Glutamatergic neuron (in vitro differentiated cells): ENCODE data around the gene LIPK. TPM values are rescaled to one million over a fixed set of nuclear protein-coding genes. Genes with fewer than 3 reads are reported as not detected.
"Not testable (repeated sequence)": the region's sequence is repeated elsewhere in the genome, so short reads cannot be mapped to it uniquely, and the experiment has no call there.

Experiments used
- DNase-seq: peaks from one replicate; pipeline ENCODE4 v3.0.0; 2022
- H3K27ac Mint-ChIP-seq: one replicate; pipeline ENCODE4 v1.8.0; 2020; ENCODE audit warnings: mild to moderate bottlenecking, mixed read lengths, inconsistent platforms; ENCODE audit not compliant: unreplicated experiment
- H3K27me3 Mint-ChIP-seq: one replicate; pipeline ENCODE4 v1.8.0; 2020; ENCODE audit warnings: mild to moderate bottlenecking, moderate library complexity, mixed read lengths, inconsistent platforms; ENCODE audit not compliant: unreplicated experiment
- H3K36me3 Mint-ChIP-seq: one replicate; pipeline ENCODE4 v1.8.0; 2020; ENCODE audit warnings: mild to moderate bottlenecking, mixed read lengths, inconsistent platforms; ENCODE audit not compliant: unreplicated experiment
- H3K4me1 Mint-ChIP-seq: one replicate; pipeline ENCODE4 v1.8.0; 2020; ENCODE audit warnings: mild to moderate bottlenecking, low read depth, mixed read lengths, inconsistent platforms; ENCODE audit not compliant: unreplicated experiment
- H3K4me3 Mint-ChIP-seq: one replicate; pipeline ENCODE4 v1.8.0; 2020; ENCODE audit warnings: mild to moderate bottlenecking, mixed read lengths, inconsistent platforms; ENCODE audit not compliant: unreplicated experiment
- H3K9me3 Mint-ChIP-seq: one replicate; pipeline ENCODE4 v1.8.0; 2020; ENCODE audit warnings: mild to moderate bottlenecking, moderate library complexity, mixed read lengths, inconsistent platforms; ENCODE audit not compliant: unreplicated experiment
- CTCF ChIP-seq: fragments of 200-600 bp; sonication (generic); IDR thresholded peaks from one replicate; pipeline ENCODE4 v1.5.0; 2021; ENCODE audit not compliant: partially characterized antibody, unreplicated experiment
- total RNA-seq: library from RNA; stranded (reverse); fragmentation: NEBNext Ultra II Directional; extraction: Animal tissue kit (Norgen Biotek cat#: 25700); gene quantifications from one replicate; pipeline ENCODE4 v1.2.1, GENCODE V29; 2021; ENCODE audit not compliant: unreplicated experiment

LIPK gene
- total RNA-seq, 1 donor from 2014 or later = not detected

- Mint-ChIP-seq H3K9me3 (no peaks in the 10 kb centered on the region), H3K4me3 (no peak overlapping the region), H3K27me3 (no peaks in the 10 kb centered on the region), H3K27ac (no peak overlapping the region), H3K4me1 (peaks cover 6% of the 10 kb centered on the region), H3K36me3 (no peaks in the 10 kb centered on the region)
- no peak for TF ChIP-seq CTCF
- DNase-seq = no peak
Measured at GRCh38 chr10:88661577-88661976, 44.5 kb upstream of the LIPK start.

GRCh38 chr10:88663153-88663552 lies 42.9 kb upstream of the LIPK start:
- H3K4me3 Mint-ChIP-seq, DNase-seq, H3K27me3 Mint-ChIP-seq, H3K4me1 Mint-ChIP-seq, H3K27ac Mint-ChIP-seq, H3K36me3 Mint-ChIP-seq, H3K9me3 Mint-ChIP-seq: not testable (repeated sequence)

DNA sequence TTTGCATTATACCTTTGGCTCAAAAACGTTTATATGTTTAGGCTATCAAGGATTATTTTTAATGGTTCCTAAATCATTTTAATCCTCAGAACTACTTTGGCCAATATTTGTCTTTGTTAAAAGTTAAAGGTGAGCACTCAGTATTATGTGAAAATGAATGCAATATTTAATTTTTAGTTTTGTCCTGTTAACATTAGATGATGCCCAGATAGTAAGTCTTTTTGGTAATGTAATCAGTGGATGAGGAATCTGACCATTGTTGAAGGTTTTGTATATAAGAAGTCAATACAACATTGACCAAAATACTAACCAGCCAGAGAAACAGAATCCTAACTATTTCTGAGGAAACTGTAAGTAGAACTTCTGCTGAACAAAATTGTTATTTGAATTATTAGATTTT lies 41.9 kb upstream of the LIPK start, which contains the start of gene LIPF:
LIPF (plus strand) TSS at position 301 of the 400 bp plus-strand sequence. CDS start 2,856 bp downstream, outside the sequence.
- no peak for DNase-seq
- no peaks in the 10 kb centered on the region for H3K27me3 Mint-ChIP-seq
- no peak within 1 kb of the TSS for H3K4me3 Mint-ChIP-seq
- H3K9me3 Mint-ChIP-seq = no peaks in the 10 kb centered on the region
- H3K36me3 Mint-ChIP-seq = no peaks in the 10 kb centered on the region
- TF ChIP-seq CTCF = no peak
- peaks cover 6% of the 10 kb centered on the region for H3K4me1 Mint-ChIP-seq
- no peak within 1 kb of the TSS for H3K27ac Mint-ChIP-seq

- H3K9me3 Mint-ChIP-seq = no peaks in the 10 kb centered on the region
- TF ChIP-seq CTCF = no peak
- no peak overlapping the region for H3K4me3 Mint-ChIP-seq
- no peak for DNase-seq
- no peaks in the 10 kb centered on the region for H3K4me1 Mint-ChIP-seq
- no peaks in the 10 kb centered on the region for H3K27me3 Mint-ChIP-seq
- H3K36me3 Mint-ChIP-seq = no peaks in the 10 kb centered on the region
- H3K27ac Mint-ChIP-seq = no peak overlapping the region
Measured at GRCh38 chr10:88668465-88668864, 37.6 kb upstream of the LIPK start.

- Mint-ChIP-seq H3K4me1 (no peaks in the 10 kb centered on the region), H3K27ac (no peak overlapping the region), H3K4me3 (no peak overlapping the region), H3K27me3 (no peaks in the 10 kb centered on the region), H3K36me3 (no peaks in the 10 kb centered on the region), H3K9me3 (no peaks in the 10 kb centered on the region)
- DNase-seq = no peak
- no peak for TF ChIP-seq CTCF
Measured at GRCh38 chr10:88670497-88670896, 35.6 kb upstream of the LIPK start.

DNA sequence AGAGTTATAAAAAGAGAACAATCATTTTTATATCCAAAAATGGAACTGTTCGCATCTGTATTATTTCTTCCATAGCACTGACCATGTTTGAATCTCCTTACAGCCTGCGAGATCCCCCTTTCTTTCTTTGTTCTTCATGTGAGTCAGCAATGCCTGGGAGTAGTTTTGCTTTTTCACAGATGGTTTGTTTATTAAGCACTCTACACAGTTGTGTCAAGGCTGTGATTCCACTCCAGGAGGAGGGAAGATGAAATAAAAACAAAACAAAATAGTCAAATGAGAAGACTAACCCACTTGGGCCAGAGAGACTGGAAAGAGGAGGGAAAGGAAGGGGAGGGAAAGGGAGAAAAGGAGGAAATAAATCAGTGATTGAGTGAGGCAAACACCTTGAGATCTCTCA lies 34.0 kb upstream of the LIPK start:
- TF ChIP-seq CTCF = no peak
- Mint-ChIP-seq H3K4me3 (no peak overlapping the region), H3K27ac (no peak overlapping the region), H3K27me3 (no peaks in the 10 kb centered on the region), H3K4me1 (no peaks in the 10 kb centered on the region), H3K36me3 (no peaks in the 10 kb centered on the region), H3K9me3 (no peaks in the 10 kb centered on the region)
- no peak for DNase-seq
